IPS DF 19.7 (cell line): ENCODE results near the gene PDGFRA.

ENCODE experiments used
- DNase-seq: peaks from one replicate; pipeline ENCODE4 v3.0.0-alpha.2; 2013; ENCODE audit warnings: low read depth, low spot score

The PDGFRA gene

GRCh38 chr4:54228961-54229501, at the start of gene PDGFRA:
Gene PDGFRA (plus strand): TSS chr4:54229293. CDS start chr4:54258769, 29,476 bp downstream.
- DNase-seq = no peak

GRCh38 chr4:54184581-54184980, 44.5 kb upstream of the PDGFRA start:
- DNase-seq = no peak

GRCh38 chr4:54185044-54185780, 43.9 kb upstream of the PDGFRA start:
- DNase-seq = no peak

GRCh38 chr4:54185866-54186265, 43.2 kb upstream of the PDGFRA start:
- no peak for DNase-seq

- no peak for DNase-seq
Measured at GRCh38 chr4:54186371-54186770, 42.7 kb upstream of the PDGFRA start.

- no peak for DNase-seq
Measured at GRCh38 chr4:54187148-54187547, 41.9 kb upstream of the PDGFRA start.

GRCh38 chr4:54189140-54189539, 40.0 kb upstream of the PDGFRA start:
- no peak for DNase-seq

GRCh38 chr4:54192811-54193210, 36.3 kb upstream of the PDGFRA start:
- no peak for DNase-seq

- no peak for DNase-seq
Measured at GRCh38 chr4:54197926-54198325, 31.2 kb upstream of the PDGFRA start.

- DNase-seq = no peak
Measured at GRCh38 chr4:54199919-54200318, 29.2 kb upstream of the PDGFRA start.

GRCh38 chr4:54209617-54210016, 19.5 kb upstream of the PDGFRA start:
- DNase-seq = no peak

- DNase-seq = no peak
Measured at GRCh38 chr4:54213001-54213400, 16.1 kb upstream of the PDGFRA start.

GRCh38 chr4:54213761-54214160, 15.3 kb upstream of the PDGFRA start:
- DNase-seq = no peak

GRCh38 chr4:54215379-54216077, 13.6 kb upstream of the PDGFRA start:
- no peak for DNase-seq

- no peak for DNase-seq
Measured at GRCh38 chr4:54217642-54218495, 11.2 kb upstream of the PDGFRA start.

- no peak for DNase-seq
Measured at GRCh38 chr4:54218736-54219135, 10.4 kb upstream of the PDGFRA start.

- DNase-seq = no peak
Measured at GRCh38 chr4:54224996-54225597, 4.0 kb upstream of the PDGFRA start.

GRCh38 chr4:54225598-54226403, 3.3 kb upstream of the PDGFRA start:
- DNase-seq = no peak

- no peak for DNase-seq
Measured at GRCh38 chr4:54226404-54227255, 2.5 kb upstream of the PDGFRA start.
